K562 (cell line): ENCODE data around the gene LRP1. TPM values are rescaled to one million over a fixed set of nuclear protein-coding genes. Genes with fewer than 3 reads are reported as not detected.
A peak's percentile ranks its signal among the peaks of the same experiment; 100 is the strongest.

ENCODE experiments used
- CTCF ChIP-seq, 3 experiments: IDR thresholded peaks in 2 of 3; conservative IDR thresholded peaks in 1 of 3; 2 replicates each; pipeline ENCODE4 v1.5.1; 2011 to 2012; ENCODE audit warnings: low read length in 3 of 3, mild to moderate bottlenecking in 3 of 3, control low read depth in 2 of 3, improper control_type of control experiment in 1 of 3, inconsistent platforms in 1 of 3, low read depth in 1 of 3, mixed read lengths in 1 of 3, moderate library complexity in 1 of 3; ENCODE audit not compliant: insufficient read depth in 2 of 3
- NFIX ChIP-seq: fragments of 250-450 bp; sonication (Bioruptor Pico); IDR thresholded peaks from 2 replicates; pipeline ENCODE4 v1.4.0; 2020; ENCODE audit warnings: low read depth, mild to moderate bottlenecking, moderate library complexity
- PHF8 ChIP-seq: fragments of 200-600 bp; sonication (generic); IDR thresholded peaks from 2 replicates; pipeline ENCODE4 v1.6.1; 2012; ENCODE audit warnings: mixed run types, mild to moderate bottlenecking, inconsistent platforms, low read length, moderate library complexity, borderline replicate concordance
- REST ChIP-seq, 2 experiments: fragments of 450-650 bp; formaldehyde crosslinking in 1 of 2; IDR thresholded peaks; 2 replicates each; pipeline versions ENCODE4 v1.4.0 to v1.6.1; 2014 to 2020; ENCODE audit warnings: mild to moderate bottlenecking in 2 of 2, borderline replicate concordance in 1 of 2, low read depth in 1 of 2
- RREB1 ChIP-seq: fragments of 250-450 bp; sonication (Bioruptor Pico); IDR thresholded peaks from 2 replicates; pipeline ENCODE4 v1.4.0; 2020
- SMC3 ChIP-seq: conservative IDR thresholded peaks from 2 replicates; pipeline ENCODE4 v1.6.1; 2011; ENCODE audit warnings: low read depth, low read length, improper control_type of control experiment; ENCODE audit not compliant: insufficient read depth
- ZBTB9 ChIP-seq: fragments of 450-650 bp; formaldehyde crosslinking; IDR thresholded peaks from 2 replicates; pipeline ENCODE4 v1.4.0; 2020; ENCODE audit warnings: mild to moderate bottlenecking, moderate library complexity
- ZNF699 ChIP-seq: fragments of 250-450 bp; sonication (Bioruptor Pico); IDR thresholded peaks from 2 replicates; pipeline ENCODE4 v1.8.0; 2021; ENCODE audit warnings: mild to moderate bottlenecking, moderate library complexity; ENCODE audit not compliant: insufficient replicate concordance
- polyA plus RNA-seq, 8 experiments: library from polyadenylated mRNA; depleted of rRNA in 4 of 8; stranded (reverse) in 5 of 8; unstranded in 3 of 8; fragments of >200 nt; fragmentation: Nextera tagmentation in 2 of 8; fragmentation: Illumina TruSeq in 1 of 8; extraction: Ambion mirVana in 2 of 8; extraction: Trizol in 1 of 8; gene quantifications; 2 replicates each; pipeline versions ENCODE4 v1.2.1 to v1.2.3, GENCODE V29; 2011 to 2014; ENCODE audit warnings: inconsistent platforms in 1 of 8, missing spikeins in 1 of 8
- total RNA-seq, 7 experiments: library from RNA; depleted of rRNA in 6 of 7; stranded (reverse); fragments of >200 nt in 6 of 7; fragmentation: Illumina TruSeq in 2 of 7; extraction: Trizol in 2 of 7; gene quantifications; 2 replicates each; pipeline versions ENCODE4 v1.2.1 to v1.2.3, GENCODE V29; 2011 to 2021; ENCODE audit warnings: low replicate concordance in 1 of 7

Gene LRP1
- total and polyA plus RNA-seq, 9 of the 15 experiments (the other 6 are each of a cell fraction or from before 2014, with no cell fraction given): 0.04 to 0.64 (median 0.19) TPM; not detected in 2

GRCh38 chr12:57124261-57124877, 3.9 kb upstream of the LRP1 start (continued):
- TF ChIP-seq RREB1 (CRISPR knock-in tag) (no peak), SMC3 (peak; percentile 70), ZNF699 (CRISPR knock-in tag) (no peak), REST (IDR thresholded peaks at IDR 0.05; ENCODE audit: borderline replicate concordance) (peak; percentile 68), REST (CRISPR knock-in tag; IDR thresholded peaks at IDR 0.05; ENCODE audit: low read depth) (no peak), ZBTB9 (CRISPR knock-in tag) (no peak), NFIX (no peak), CTCF (IDR thresholded peaks at IDR 0.05 in 2 of 3, conservative IDR thresholded peaks at IDR 0.05 in 1 of 3; ENCODE audit: insufficient read depth in 2 of 3, low read depth in 1 of 3, low read length in 3 of 3) (peak; percentile 88 to 92 (median 91)), PHF8 (no peak)
